SU-DHL-6 (cell line): ENCODE measurements around the gene KCTD19.

Experiments
- H2AFZ ChIP-seq: fragments of 200-600 bp; sonication (generic); 2 replicates; pipeline ENCODE4 v1.6.1; 2014; ENCODE audit warnings: low read depth, mild to moderate bottlenecking, moderate library complexity, mixed read lengths, antibody characterized with exemption, low read length; ENCODE audit not compliant: severe bottlenecking
- H3F3A ChIP-seq: fragments of 200-600 bp; shearing (Covaris generic); 2 replicates; pipeline ENCODE4 v1.6.0; 2016; ENCODE audit warnings: antibody characterized with exemption, mild to moderate bottlenecking; ENCODE audit not compliant: insufficient read depth
- H3K27ac ChIP-seq: fragments of 200-600 bp; sonication (generic); 2 replicates; pipeline ENCODE4 v1.5.1; 2016; ENCODE audit warnings: low read depth, mild to moderate bottlenecking, low read length, moderate library complexity, mixed read lengths
- H3K27me3 ChIP-seq: fragments of 200-600 bp; sonication (generic), shearing (Covaris generic); 2 replicates; pipeline ENCODE4 v1.6.0; 2014; ENCODE audit warnings: mild to moderate bottlenecking, low read length
- H3K36me3 ChIP-seq: fragments of 200-600 bp; sonication (generic); 2 replicates; pipeline ENCODE4 v1.6.1; 2014; ENCODE audit warnings: mild to moderate bottlenecking, low read length, mixed read lengths
- H3K4me2 ChIP-seq: fragments of 300-600, 200-600 bp; shearing (Covaris generic), sonication (generic); 2 replicates; pipeline ENCODE4 v1.6.0; 2014; ENCODE audit warnings: low read length, low read depth, mild to moderate bottlenecking; ENCODE audit not compliant: poor library complexity, severe bottlenecking
- H3K4me3 ChIP-seq: fragments of 200-600 bp; sonication (generic); 2 replicates; pipeline ENCODE4 v1.5.1; 2014; ENCODE audit warnings: antibody characterized with exemption, low read length, mild to moderate bottlenecking, mixed read lengths; ENCODE audit not compliant: insufficient read depth, poor library complexity, severe bottlenecking
- H3K79me2 ChIP-seq: fragments of 200-600 bp; sonication (generic); 2 replicates; pipeline ENCODE4 v1.6.1; 2014; ENCODE audit warnings: mild to moderate bottlenecking, low read length, moderate library complexity; ENCODE audit not compliant: insufficient read depth
- H3K9ac ChIP-seq: fragments of 200-600 bp; sonication (generic); 2 replicates; pipeline ENCODE4 v1.7.0; 2014; ENCODE audit warnings: mild to moderate bottlenecking, low read length
- H3K9me2 ChIP-seq: fragments of 200-600 bp; sonication (generic); replicated peaks from 2 replicates; pipeline ENCODE4 v1.6.1; 2014; ENCODE audit warnings: low read length; ENCODE audit not compliant: insufficient read depth
- H3K9me3 ChIP-seq: fragments of 200-600 bp; sonication (generic); 2 replicates; pipeline ENCODE4 v1.6.1; 2014; ENCODE audit warnings: low read length, mixed read lengths; ENCODE audit not compliant: insufficient read depth
- H4K20me1 ChIP-seq: fragments of 200-600 bp; sonication (generic); 2 replicates; pipeline ENCODE4 v1.6.1; 2014; ENCODE audit warnings: low read depth, mild to moderate bottlenecking, antibody characterized with exemption, low read length, moderate library complexity, mixed read lengths
- CTCF ChIP-seq: fragments of 200-600 bp; sonication (generic); IDR thresholded peaks from one replicate; pipeline ENCODE4 v1.5.1; 2017; ENCODE audit warnings: antibody characterized with exemption, mild to moderate bottlenecking, low read length, moderate library complexity; ENCODE audit not compliant: insufficient read depth, poor library complexity, severe bottlenecking
- EZH2phosphoT487 ChIP-seq: fragments of 200-600 bp; sonication (generic), shearing (Covaris generic); conservative IDR thresholded peaks from 2 replicates; pipeline ENCODE4 v1.6.1; 2018; ENCODE audit warnings: mild to moderate bottlenecking, antibody characterized with exemption, low read length, moderate library complexity, mixed read lengths

The KCTD19 gene

DNA sequence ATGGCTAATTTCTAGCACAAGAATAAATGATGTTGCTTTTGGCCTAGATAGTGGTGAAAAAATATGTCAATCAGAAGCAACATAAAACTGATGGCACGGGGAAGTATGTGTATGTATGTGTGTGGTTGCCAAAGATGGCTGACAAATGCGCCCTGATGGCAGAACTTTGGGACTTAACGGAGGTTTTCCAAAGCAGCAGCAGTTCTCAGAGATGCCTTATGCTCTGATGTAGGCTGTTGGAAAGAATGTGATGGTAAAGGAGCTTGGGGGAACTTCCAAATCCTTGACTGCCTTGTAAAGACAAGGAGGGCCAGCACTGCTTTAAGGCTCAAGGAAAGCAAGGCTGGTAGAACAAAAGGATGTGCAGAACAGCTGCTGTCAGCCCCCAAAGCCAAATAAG is 16.0 kb downstream of the KCTD19 start:
- H3K36me3 ChIP-seq: no peaks in the 10 kb centered on the region
- no peaks in the 10 kb centered on the region for H3K27me3 ChIP-seq
- no peak overlapping the region for H3K9ac ChIP-seq
- H3K27ac ChIP-seq: no peak overlapping the region
- no peak overlapping the region for H3K4me2 ChIP-seq
- no peak overlapping the region for H3K4me3 ChIP-seq
- H4K20me1 ChIP-seq: no peaks in the 10 kb centered on the region
- H3K79me2 ChIP-seq: no peaks in the 10 kb centered on the region
- TF ChIP-seq EZH2phosphoT487 (no peak), CTCF (no peak)
- H3K9me3 ChIP-seq: no peaks in the 10 kb centered on the region
- H2AFZ ChIP-seq: no peak overlapping the region
- H3K9me2 ChIP-seq: no peaks in the 10 kb centered on the region
- H3F3A ChIP-seq: no peaks in the 10 kb centered on the region

GRCh38 chr16:67305216-67306071 is 21.1 kb downstream of the KCTD19 start:
- no peak overlapping the region for H3K9ac ChIP-seq
- H4K20me1 ChIP-seq: no peaks in the 10 kb centered on the region
- no peaks in the 10 kb centered on the region for H3K27me3 ChIP-seq
- H3K79me2 ChIP-seq: no peaks in the 10 kb centered on the region
- no peak overlapping the region for H3K4me3 ChIP-seq
- H3K36me3 ChIP-seq: no peaks in the 10 kb centered on the region
- no peaks in the 10 kb centered on the region for H3K9me3 ChIP-seq
- H2AFZ ChIP-seq: no peak overlapping the region
- H3K4me2 ChIP-seq: no peak overlapping the region
- no peaks in the 10 kb centered on the region for H3F3A ChIP-seq
- H3K27ac ChIP-seq: no peak overlapping the region
- TF ChIP-seq EZH2phosphoT487: no peak
- TF ChIP-seq CTCF: no peak
- no peaks in the 10 kb centered on the region for H3K9me2 ChIP-seq

DNA sequence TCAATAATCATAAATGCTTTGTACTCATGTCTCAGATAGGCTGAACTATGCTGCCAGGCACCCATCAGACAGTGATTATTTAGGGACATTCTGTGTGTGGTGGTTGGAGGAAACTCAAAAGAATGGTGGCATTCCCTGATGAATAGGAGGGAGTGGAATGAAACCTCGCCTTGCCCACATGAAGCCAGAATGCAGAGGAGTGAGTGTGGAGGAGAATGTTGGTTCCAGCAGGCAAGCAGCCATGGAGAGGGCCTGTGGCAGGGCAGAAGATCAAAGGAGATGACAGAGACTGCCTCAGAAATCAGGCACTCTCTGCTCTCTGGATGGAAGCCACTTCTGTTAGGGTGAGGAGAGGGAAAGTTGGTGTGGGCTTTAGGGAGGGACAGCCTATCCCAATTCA is 22.5 kb downstream of the KCTD19 start:
- no peak overlapping the region for H2AFZ ChIP-seq
- no peak overlapping the region for H3K4me3 ChIP-seq
- no peaks in the 10 kb centered on the region for H3K27me3 ChIP-seq
- H3K36me3 ChIP-seq: no peaks in the 10 kb centered on the region
- TF ChIP-seq CTCF: no peak
- no peak overlapping the region for H3K9ac ChIP-seq
- no peaks in the 10 kb centered on the region for H4K20me1 ChIP-seq
- no peaks in the 10 kb centered on the region for H3K79me2 ChIP-seq
- H3K27ac ChIP-seq: no peak overlapping the region
- no peaks in the 10 kb centered on the region for H3K9me3 ChIP-seq
- no peak overlapping the region for H3K4me2 ChIP-seq
- H3K9me2 ChIP-seq: no peaks in the 10 kb centered on the region
- H3F3A ChIP-seq: no peaks in the 10 kb centered on the region
